Glutamatergic neuron (in vitro differentiated cells): ENCODE measurements around the gene PNLIPRP1. TPM values are rescaled to one million over a fixed set of nuclear protein-coding genes. Genes with fewer than 3 reads are reported as not detected.

Experiments
- DNase-seq: peaks from one replicate; pipeline ENCODE4 v3.0.0; 2022
- H3K27ac Mint-ChIP-seq: one replicate; pipeline ENCODE4 v1.8.0; 2020; ENCODE audit warnings: mild to moderate bottlenecking, mixed read lengths, inconsistent platforms; ENCODE audit not compliant: unreplicated experiment
- H3K27me3 Mint-ChIP-seq: one replicate; pipeline ENCODE4 v1.8.0; 2020; ENCODE audit warnings: mild to moderate bottlenecking, moderate library complexity, mixed read lengths, inconsistent platforms; ENCODE audit not compliant: unreplicated experiment
- H3K36me3 Mint-ChIP-seq: one replicate; pipeline ENCODE4 v1.8.0; 2020; ENCODE audit warnings: mild to moderate bottlenecking, mixed read lengths, inconsistent platforms; ENCODE audit not compliant: unreplicated experiment
- H3K4me1 Mint-ChIP-seq: one replicate; pipeline ENCODE4 v1.8.0; 2020; ENCODE audit warnings: mild to moderate bottlenecking, low read depth, mixed read lengths, inconsistent platforms; ENCODE audit not compliant: unreplicated experiment
- H3K4me3 Mint-ChIP-seq: one replicate; pipeline ENCODE4 v1.8.0; 2020; ENCODE audit warnings: mild to moderate bottlenecking, mixed read lengths, inconsistent platforms; ENCODE audit not compliant: unreplicated experiment
- H3K9me3 Mint-ChIP-seq: one replicate; pipeline ENCODE4 v1.8.0; 2020; ENCODE audit warnings: mild to moderate bottlenecking, moderate library complexity, mixed read lengths, inconsistent platforms; ENCODE audit not compliant: unreplicated experiment
- CTCF ChIP-seq: fragments of 200-600 bp; sonication (generic); IDR thresholded peaks from one replicate; pipeline ENCODE4 v1.5.0; 2021; ENCODE audit not compliant: partially characterized antibody, unreplicated experiment
- total RNA-seq: library from RNA; stranded (reverse); fragmentation: NEBNext Ultra II Directional; extraction: Animal tissue kit (Norgen Biotek cat#: 25700); gene quantifications from one replicate; pipeline ENCODE4 v1.2.1, GENCODE V29; 2021; ENCODE audit not compliant: unreplicated experiment

PNLIPRP1 gene
- total RNA-seq, 1 donor from 2014 or later: not detected

GRCh38 chr10:116612107-116612769 lies 21.5 kb downstream of the PNLIPRP1 start:
- H3K36me3 Mint-ChIP-seq: peaks cover 5% of the 10 kb centered on the region
- peaks cover 3% of the 10 kb centered on the region for H3K9me3 Mint-ChIP-seq
- no peak for TF ChIP-seq CTCF
- no peaks in the 10 kb centered on the region for H3K4me1 Mint-ChIP-seq
- DNase-seq: no peak
- H3K4me3 Mint-ChIP-seq: no peak overlapping the region
- H3K27ac Mint-ChIP-seq: no peak overlapping the region
- H3K27me3 Mint-ChIP-seq: peaks cover 6% of the 10 kb centered on the region

- Mint-ChIP-seq H3K4me1 (no peaks in the 10 kb centered on the region), H3K4me3 (no peak overlapping the region), H3K27ac (no peak overlapping the region), H3K27me3 (peaks cover 4% of the 10 kb centered on the region), H3K36me3 (peaks cover 5% of the 10 kb centered on the region), H3K9me3 (peaks cover 3% of the 10 kb centered on the region)
- no peak for DNase-seq
- no peak for TF ChIP-seq CTCF
These were observed 22.7 kb downstream of the PNLIPRP1 start for GRCh38 chr10:116613471-116613870.

- peaks cover 1% of the 10 kb centered on the region for H3K27me3 Mint-ChIP-seq
- no peak overlapping the region for H3K4me3 Mint-ChIP-seq
- TF ChIP-seq CTCF: no peak
- peaks cover 3% of the 10 kb centered on the region for H3K9me3 Mint-ChIP-seq
- H3K4me1 Mint-ChIP-seq: no peaks in the 10 kb centered on the region
- no peak overlapping the region for H3K27ac Mint-ChIP-seq
- H3K36me3 Mint-ChIP-seq: peaks cover 5% of the 10 kb centered on the region
- DNase-seq: no peak
These were observed 24.0 kb downstream of the PNLIPRP1 start for GRCh38 chr10:116614796-116615195.

- Mint-ChIP-seq H3K27me3 (peaks cover 2% of the 10 kb centered on the region), H3K4me3 (no peak overlapping the region), H3K4me1 (no peaks in the 10 kb centered on the region)
These were observed 24.5 kb downstream of the PNLIPRP1 start for GRCh38 chr10:116615199-116615776.

More at GRCh38 chr10:116615199-116615776, 24.5 kb downstream of the PNLIPRP1 start:
- Mint-ChIP-seq H3K36me3 (peaks cover 5% of the 10 kb centered on the region), H3K27ac (no peak overlapping the region), H3K9me3 (peaks cover 3% of the 10 kb centered on the region)
- TF ChIP-seq CTCF: no peak
- no peak for DNase-seq
